HepG2 (cell line): ENCODE results near the gene TMEM47. TPM values are rescaled to one million over a fixed set of nuclear protein-coding genes. Genes with fewer than 3 reads are reported as not detected.

ENCODE experiments used
- ATAC-seq: fragments of 200-7000 bp; cut with Tn5 transposase; 3 replicates; pipeline ENCODE4 v1.9.1; 2020; ENCODE audit warnings: mild to moderate bottlenecking, moderate library complexity
- BruUV-seq: library from RNA; stranded (reverse); fragments of 400-500 nt; replicated peaks from 2 replicates; lab custom pipeline; 2021; lab: Mats Ljungman, UMichigan
- CTCF ChIA-PET: fragments of 300-600 bp; formaldehyde crosslinking; extraction: SDS; loops from one replicate; lab custom pipeline; 2021; ENCODE audit warnings: low total read pairs, inconsistent platforms, low intra/inter-chr PET ratio; lab: Yijun Ruan, JAX
- POLR2A ChIA-PET: fragments of 350-600 bp; sonication (Branson Sonifier 250); formaldehyde crosslinking; loops from one replicate; lab custom pipeline; 2020; ENCODE audit warnings: antibody characterized with exemption, inconsistent platforms; lab: Yijun Ruan, JAX
- DNase-seq: peaks from one replicate; pipeline ENCODE4 v3.0.0-alpha.2; 2015; ENCODE audit warnings: low spot score
- FAIRE-seq: peaks from 3 replicates; lab custom pipeline; 2011; peaks lifted over from hg19 to GRCh38; lab: Jason Lieb, UNC
- H2AFZ ChIP-seq: one replicate; pipeline ENCODE4 v1.6.1; 2011; ENCODE audit warnings: low read length, inconsistent platforms
- H3K27ac ChIP-seq: fragments of 300-600 bp; 3 replicates; pipeline ENCODE4 v1.8.0; 2011; ENCODE audit warnings: mixed run types, mild to moderate bottlenecking, mixed read lengths, low read length, inconsistent platforms; ENCODE audit not compliant: insufficient read depth; ENCODE audit errors: extremely low read length
- H3K27me3 ChIP-seq, 2 experiments: fragments of 200-600 bp in 1 of 2; 2 replicates in 1 of 2; 3 replicates in 1 of 2; pipeline versions ENCODE4 v1.6.0 to v1.8.0; 2011; ENCODE audit warnings: low read length in 2 of 2, mild to moderate bottlenecking in 2 of 2, moderate library complexity in 2 of 2, inconsistent platforms in 1 of 2; ENCODE audit not compliant: insufficient read depth in 2 of 2, control insufficient read depth in 1 of 2
- H3K36me3 ChIP-seq, 2 experiments: fragments of 200-600 bp in 1 of 2; replicated peaks in 1 of 2; 2 replicates in 1 of 2; 3 replicates in 1 of 2; pipeline versions ENCODE4 v1.5.1 to v1.8.0; 2011; ENCODE audit warnings: low read length in 2 of 2, inconsistent platforms in 1 of 2; ENCODE audit not compliant: insufficient read depth in 2 of 2, control insufficient read depth in 1 of 2
- H3K4me1 ChIP-seq: 2 replicates; pipeline ENCODE4 v1.5.1; 2012; ENCODE audit warnings: low read length, inconsistent platforms; ENCODE audit not compliant: insufficient read depth
- H3K4me2 ChIP-seq: 2 replicates; pipeline ENCODE4 v1.6.0; 2011; ENCODE audit warnings: low read depth, low read length, inconsistent platforms
- H3K4me3 ChIP-seq, 3 experiments: fragments of 200-600 bp in 1 of 3; sonication (generic), shearing (Covaris generic) in 1 of 3; replicated peaks in 1 of 3; 2 replicates each; pipeline ENCODE4 v1.5.1; 2011 to 2016; ENCODE audit warnings: low read length in 3 of 3, inconsistent platforms in 2 of 3, low read depth in 2 of 3, mild to moderate bottlenecking in 2 of 3, control low read depth in 1 of 3, mixed read lengths in 1 of 3; ENCODE audit not compliant: insufficient read depth in 1 of 3
- H3K79me2 ChIP-seq: one replicate; pipeline ENCODE4 v1.6.1; 2011; ENCODE audit warnings: low read length, inconsistent platforms; ENCODE audit not compliant: insufficient read depth
- H3K9ac ChIP-seq: 2 replicates; pipeline ENCODE4 v1.6.0; 2011; ENCODE audit warnings: mild to moderate bottlenecking, low read depth, low read length, inconsistent platforms; ENCODE audit not compliant: insufficient read depth
- H3K9me3 ChIP-seq: 2 replicates; pipeline ENCODE4 v1.5.1; 2012; ENCODE audit warnings: mild to moderate bottlenecking, low read length
- H4K20me1 ChIP-seq: 2 replicates; pipeline ENCODE4 v1.6.0; 2011; ENCODE audit warnings: inconsistent platforms, mild to moderate bottlenecking, low read length, moderate library complexity; ENCODE audit not compliant: insufficient read depth
- MEF2D ChIP-seq: sonication (generic); formaldehyde crosslinking; IDR thresholded peaks from 2 replicates; pipeline ENCODE4 v1.5.1; 2020; ENCODE audit warnings: mild to moderate bottlenecking, missing genetic modification reagents
- TBP ChIP-seq: sonication (generic); formaldehyde crosslinking; IDR thresholded peaks from 2 replicates; pipeline ENCODE4 v1.5.0; 2020; ENCODE audit warnings: missing genetic modification reagents
- TBX3 ChIP-seq: fragments of 450-650 bp; IDR thresholded peaks from 2 replicates; pipeline ENCODE4 v1.6.1; 2017; ENCODE audit warnings: antibody characterized with exemption, mild to moderate bottlenecking, inconsistent platforms, borderline replicate concordance
- ZNF205 ChIP-seq: IDR thresholded peaks from 2 replicates; pipeline ENCODE4 v1.6.1; 2018; ENCODE audit warnings: missing biosample characterization, missing genetic modification reagents
- WGBS: methylation state at CpG from one replicate; pipeline ENCODE4 v1.1.6; 2017; ENCODE audit warnings: low lambda C conversion rate; 5-methylcytosine and 5-hydroxymethylcytosine counted together
- in situ Hi-C: cut with HindIII; loops from 2 replicates; pipeline ENCODE4 v1.10.0; 2017; ENCODE audit warnings: low pct_unique_long_range_greater_than_20kb; ENCODE audit not compliant: extremely low pct_ligation_motif_present
- intact Hi-C: fragments of 100-400 bp; cut with micrococcal nuclease; formaldehyde crosslinking; loops from one replicate; pipeline ENCODE4 v1.10.0; 2022; ENCODE audit not compliant: unreplicated experiment
- polyA plus RNA-seq, 8 experiments: library from polyadenylated mRNA; depleted of rRNA in 3 of 8; stranded (reverse) in 7 of 8; unstranded in 1 of 8; fragments of >200 nt; fragmentation: Illumina TruSeq in 4 of 8; extraction: Trizol in 4 of 8; gene quantifications; 2 replicates each; pipeline versions ENCODE4 v1.2.1 to v1.2.3, GENCODE V29; 2011 to 2016; ENCODE audit warnings: low read depth in 4 of 8, missing spikeins in 1 of 8, mixed read lengths in 1 of 8; ENCODE audit not compliant: insufficient read depth in 1 of 8
- total RNA-seq, 5 experiments: library from RNA; depleted of rRNA; stranded (reverse); fragments of >200 nt; fragmentation: Illumina TruSeq; extraction: Trizol; gene quantifications; 2 replicates each; pipeline ENCODE4 v1.2.3, GENCODE V29; 2016; ENCODE audit warnings: low read depth in 1 of 5

TMEM47 gene
- total and polyA plus RNA-seq, 2 of the 13 experiments (the other 11 are each of a cell fraction or from before 2014, with no cell fraction given): not detected

DNA sequence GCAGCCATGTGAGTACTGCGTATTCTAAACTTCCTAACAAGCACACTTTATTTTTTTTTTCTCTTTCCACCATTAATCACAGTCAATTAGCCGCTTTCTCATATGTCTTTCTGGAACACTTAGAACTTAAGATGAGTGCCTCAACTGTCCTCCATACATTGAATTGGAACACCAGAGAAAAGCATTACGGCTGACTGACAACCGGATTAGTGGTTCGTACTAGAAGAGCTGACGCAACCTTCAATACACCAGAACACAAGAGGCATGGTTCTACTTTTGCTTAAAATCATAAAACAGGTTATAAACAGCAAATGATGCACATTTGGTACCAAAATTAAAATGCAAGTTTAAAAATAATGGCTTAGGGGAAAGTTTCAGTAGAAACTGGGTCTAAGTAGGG is 3.3 kb downstream of the TMEM47 start:
- BruUV-seq: no TSS peak
- in situ Hi-C loops (no loop called here), intact Hi-C loops (no loop called here)
- ATAC-seq: no peak
- Histone ChIP-seq H3K27ac (no peak overlapping the region), H3K27me3 (no peaks in the 10 kb centered on the region), H3K79me2 (no peaks in the 10 kb centered on the region), H3K9me3 (no peaks in the 10 kb centered on the region), H3K9ac (no peak overlapping the region), H3K4me1 (no peaks in the 10 kb centered on the region), H3K36me3 (no peaks in the 10 kb centered on the region), H3K4me2 (no peak overlapping the region), H2AFZ (no peak overlapping the region), H4K20me1 (no peaks in the 10 kb centered on the region), H3K4me3 (no peak overlapping the region)
- POLR2A ChIA-PET: no interaction called here
- FAIRE-seq: no peak
- CTCF ChIA-PET: no interaction called here
- TF ChIP-seq TBX3 (no peak), ZNF205 (CRISPR knock-in tag) (no peak), MEF2D (CRISPR knock-in tag) (no peak)
- no peak for DNase-seq
- 48% methylated on average over 6 of the region's 6 CpGs for WGBS

DNA sequence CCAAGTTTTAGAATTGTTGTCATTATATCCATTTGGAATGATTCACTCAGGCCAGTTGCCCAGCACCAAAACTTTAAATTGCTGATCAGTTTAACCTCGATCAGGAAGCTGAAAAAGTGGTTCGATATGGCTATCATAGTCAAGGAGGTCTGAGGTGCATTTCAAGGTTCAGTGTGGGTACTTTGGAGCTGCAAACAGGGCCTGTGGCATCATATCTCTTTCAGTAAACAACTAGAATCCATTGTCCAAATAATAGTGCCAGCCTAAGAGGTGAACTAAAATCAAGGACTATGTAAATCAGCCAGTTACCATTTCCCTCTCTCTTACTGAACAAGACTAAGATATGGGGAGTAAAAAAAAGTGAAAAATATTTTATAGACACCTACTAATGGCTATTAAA is 14.2 kb downstream of the TMEM47 start:
- H3K9ac ChIP-seq: no peak overlapping the region
- no peaks in the 10 kb centered on the region for H3K79me2 ChIP-seq
- no peak for TF ChIP-seq TBP (CRISPR knock-in tag)
- no peaks in the 10 kb centered on the region for H3K4me1 ChIP-seq
- no peak overlapping the region for H2AFZ ChIP-seq
- in situ Hi-C loops: no loop called here
- no peaks in the 10 kb centered on the region for H3K9me3 ChIP-seq
- no peaks in the 10 kb centered on the region for H4K20me1 ChIP-seq
- H3K4me3 ChIP-seq: no peak overlapping the region
- DNase-seq (no peak), FAIRE-seq (no peak), ATAC-seq (no peak)
- H3K27ac ChIP-seq: no peak overlapping the region
- no peaks in the 10 kb centered on the region for H3K36me3 ChIP-seq
- CTCF ChIA-PET: no interaction called here
- POLR2A ChIA-PET: no interaction called here
- H3K27me3 ChIP-seq: no peaks in the 10 kb centered on the region
- WGBS: no CpG with 5 or more reads among the region's 2 CpGs
- intact Hi-C loops: no loop called here
- H3K4me2 ChIP-seq: no peak overlapping the region
- no TSS peak for BruUV-seq
